ENCODE results near the gene CEP350. TPM values are rescaled to one million over a fixed set of nuclear protein-coding genes. Genes with fewer than 3 reads are reported as not detected.
A peak's percentile ranks its signal among the peaks of the same experiment; 100 is the strongest.

Gene CEP350
- polyA plus RNA-seq, 1 donor (not counting 4 experiments of a cell fraction or from before 2014, with no cell fraction given), result 12.0 TPM

- Histone ChIP-seq H4K20me1 (ENCODE audit: control insufficient read depth, extremely low read depth, insufficient read depth, low read length) (no peaks in the 10 kb centered on the region), H3K27me3 (ENCODE audit: control insufficient read depth, extremely low read depth, insufficient read depth, low read length) (no peaks in the 10 kb centered on the region), H2AFZ (ENCODE audit: control insufficient read depth, low read length) (no peak overlapping the region), H3K79me2 (ENCODE audit: control insufficient read depth, insufficient read depth, low read length) (no peaks in the 10 kb centered on the region), H3K4me3 (ENCODE audit: control insufficient read depth in 2 of 3, extremely low read depth in 1 of 3, insufficient read depth in 2 of 3, low read depth in 1 of 3, low read length in 3 of 3) (no peak overlapping the region), H3K4me2 (ENCODE audit: control insufficient read depth, extremely low read depth, insufficient read depth, low read depth, low read length) (no peak overlapping the region), H3K9ac (ENCODE audit: control insufficient read depth, extremely low read depth, insufficient read depth, low read length) (no peak overlapping the region), H3K27ac (ENCODE audit: control insufficient read depth, insufficient read depth, low read length) (no peak overlapping the region), H3K9me3 (ENCODE audit: control insufficient read depth, low read depth, low read length) (no peaks in the 10 kb centered on the region), H3K9me1 (ENCODE audit: control insufficient read depth, extremely low read depth, insufficient read depth, low read length) (no peaks in the 10 kb centered on the region), H3K4me1 (ENCODE audit: control insufficient read depth, extremely low read depth, insufficient read depth, low read length) (peaks cover 26% of the 10 kb centered on the region), H3K36me3 (ENCODE audit: control insufficient read depth in 2 of 2, extremely low read depth in 1 of 2, insufficient read depth in 2 of 2, low read length in 2 of 2) (no peaks in the 10 kb centered on the region)
- FAIRE-seq (no peak), DNase-seq (ENCODE audit: low read depth, low spot score) (no peak)
- TF ChIP-seq CTCF (optimal IDR thresholded peaks at IDR 0.05 in 1 of 3, IDR thresholded peaks at IDR 0.05 in 1 of 3, conservative IDR thresholded peaks at IDR 0.05 in 1 of 3; ENCODE audit: extremely low read depth in 1 of 3, insufficient read depth in 2 of 3, low read length in 3 of 3), result no peak
- no peak for TF ChIP-seq EZH2 (IDR thresholded peaks at IDR 0.05; ENCODE audit: low read length)
- dilution Hi-C loops (cut with MboI; ENCODE audit: extremely low pct_ligation_motif_present, low sequenced_read_pairs), result no loop called here
Observed at GRCh38 chr1:180119837-180120236, 165.2 kb downstream of the CEP350 start.

GRCh38 chr1:180123463-180123936, 168.9 kb downstream of the CEP350 start:
- Histone ChIP-seq H3K27me3 (ENCODE audit: control insufficient read depth, extremely low read depth, insufficient read depth, low read length) (no peaks in the 10 kb centered on the region), H3K27ac (ENCODE audit: control insufficient read depth, insufficient read depth, low read length) (peak overlapping the region; percentile 59)

More at GRCh38 chr1:180123463-180123936, 168.9 kb downstream of the CEP350 start:
- no peak overlapping the region for H3K4me3 ChIP-seq (ENCODE audit: control insufficient read depth in 2 of 3, extremely low read depth in 1 of 3, insufficient read depth in 2 of 3, low read depth in 1 of 3, low read length in 3 of 3)
- no peaks in the 10 kb centered on the region for H3K79me2 ChIP-seq (ENCODE audit: control insufficient read depth, insufficient read depth, low read length)
- no peak overlapping the region for H3K9ac ChIP-seq (ENCODE audit: control insufficient read depth, extremely low read depth, insufficient read depth, low read length)
- dilution Hi-C loops (cut with MboI; ENCODE audit: extremely low pct_ligation_motif_present, low sequenced_read_pairs), result no loop called here
- no peak overlapping the region for H2AFZ ChIP-seq (ENCODE audit: control insufficient read depth, low read length)
- H3K36me3 ChIP-seq (ENCODE audit: control insufficient read depth in 2 of 2, extremely low read depth in 1 of 2, insufficient read depth in 2 of 2, low read length in 2 of 2), result no peaks in the 10 kb centered on the region
- DNase-seq (ENCODE audit: low read depth, low spot score) (peak; percentile 88), FAIRE-seq (no peak)
- peaks cover 15% of the 10 kb centered on the region for H3K4me1 ChIP-seq (ENCODE audit: control insufficient read depth, extremely low read depth, insufficient read depth, low read length)
- H3K4me2 ChIP-seq (ENCODE audit: control insufficient read depth, extremely low read depth, insufficient read depth, low read depth, low read length), result no peak overlapping the region
- no peaks in the 10 kb centered on the region for H3K9me1 ChIP-seq (ENCODE audit: control insufficient read depth, extremely low read depth, insufficient read depth, low read length)
- TF ChIP-seq CTCF (optimal IDR thresholded peaks at IDR 0.05 in 1 of 3, IDR thresholded peaks at IDR 0.05 in 1 of 3, conservative IDR thresholded peaks at IDR 0.05 in 1 of 3; ENCODE audit: extremely low read depth in 1 of 3, insufficient read depth in 2 of 3, low read length in 3 of 3) (no peak), EZH2 (IDR thresholded peaks at IDR 0.05; ENCODE audit: low read length) (no peak)
- no peaks in the 10 kb centered on the region for H4K20me1 ChIP-seq (ENCODE audit: control insufficient read depth, extremely low read depth, insufficient read depth, low read length)
- H3K9me3 ChIP-seq (ENCODE audit: control insufficient read depth, low read depth, low read length), result no peaks in the 10 kb centered on the region

All from keratinocyte (primary cell).